ENCODE data around the gene CNGA2. TPM values are rescaled to one million over a fixed set of nuclear protein-coding genes. Genes with fewer than 3 reads are reported as not detected.

CNGA2 gene
- total RNA-seq, 1 donor from 2014 or later: not detected

DNA sequence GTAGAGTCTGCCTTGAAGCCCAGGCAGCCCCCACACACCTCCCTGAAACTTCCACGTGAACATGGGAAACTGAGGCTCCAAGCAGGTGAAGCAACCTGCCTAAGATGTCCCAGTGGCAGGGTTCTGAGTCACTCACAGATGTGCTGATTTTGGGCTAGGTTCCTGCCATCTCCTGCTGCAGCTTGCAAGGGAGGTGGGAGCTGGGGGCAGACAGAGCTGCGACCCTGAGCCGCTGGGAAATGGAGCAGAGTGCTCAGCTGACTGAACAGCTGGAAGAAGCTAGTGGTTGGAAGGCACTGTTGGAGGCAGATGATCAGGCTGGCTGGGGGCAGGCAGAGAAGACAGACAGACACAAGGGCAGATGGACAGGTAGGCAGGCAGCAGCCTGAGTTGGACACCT is 22.3 kb upstream of the CNGA2 start:
- DNase-seq: no peak

DNA sequence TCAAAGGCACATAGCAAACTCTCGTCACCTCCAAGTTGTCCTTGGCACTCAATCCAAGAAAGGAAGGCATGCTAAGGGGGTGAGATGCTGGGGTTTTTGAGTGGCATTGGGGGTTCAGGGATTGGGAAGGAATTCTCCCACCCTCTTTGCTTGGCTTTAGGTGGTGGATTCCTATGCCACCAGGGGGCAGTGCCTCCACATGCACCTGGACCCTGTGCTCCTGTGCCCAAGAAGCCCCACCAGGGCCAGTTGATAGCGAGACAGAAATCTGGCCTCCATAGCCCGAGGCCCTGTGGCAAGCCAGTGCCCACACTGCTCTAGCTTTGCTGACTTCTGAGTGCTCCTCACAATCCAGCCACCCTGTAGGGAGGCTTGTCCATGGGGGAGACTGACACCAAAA is 20.7 kb upstream of the CNGA2 start:
- DNase-seq: no peak

DNA sequence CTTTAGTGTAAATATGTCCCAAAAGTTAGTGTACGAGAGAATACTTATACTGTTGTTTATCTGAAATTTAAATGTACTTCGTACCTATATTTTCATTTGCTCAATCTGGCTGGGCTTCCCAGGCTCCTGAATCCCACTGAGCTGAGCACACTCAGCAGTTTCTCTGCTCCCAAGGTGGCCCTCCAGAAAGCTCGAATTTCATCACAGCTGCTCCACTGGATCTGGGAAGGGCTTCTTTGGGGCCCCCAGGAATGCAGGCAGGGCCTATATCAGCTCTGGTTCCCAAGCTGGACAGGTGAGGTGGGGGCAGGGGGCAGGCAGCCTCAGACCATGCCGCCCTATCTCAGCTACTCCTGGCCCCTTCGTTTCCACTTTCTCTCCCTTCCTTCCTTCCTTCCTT is 20.2 kb upstream of the CNGA2 start:
- DNase-seq: no peak

DNA sequence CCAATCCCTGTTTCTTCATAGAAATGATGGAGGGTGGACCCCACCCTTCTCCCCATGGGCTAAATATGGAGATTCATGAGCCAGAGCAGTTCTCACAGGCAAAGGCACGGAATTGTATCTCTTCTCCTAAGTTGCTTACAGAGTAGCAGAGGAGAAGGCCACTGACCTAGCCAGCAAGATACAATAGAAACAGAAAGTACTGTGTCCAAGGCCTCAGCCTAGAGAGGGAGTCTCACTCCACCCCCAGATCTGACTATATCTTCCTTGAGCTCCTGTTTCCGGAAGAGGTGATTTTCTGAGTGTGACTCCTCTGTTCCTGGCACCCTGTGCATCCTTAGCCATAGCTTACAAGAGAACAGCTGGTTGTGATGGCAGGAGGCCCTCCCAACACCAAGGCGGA is 18.8 kb upstream of the CNGA2 start, which contains the start of gene FATE1:
TSS of gene FATE1 (plus strand) at position 284 of the 400 bp plus-strand sequence. CDS start at position 369, 85 bp downstream.
- DNase-seq: no peak

DNA sequence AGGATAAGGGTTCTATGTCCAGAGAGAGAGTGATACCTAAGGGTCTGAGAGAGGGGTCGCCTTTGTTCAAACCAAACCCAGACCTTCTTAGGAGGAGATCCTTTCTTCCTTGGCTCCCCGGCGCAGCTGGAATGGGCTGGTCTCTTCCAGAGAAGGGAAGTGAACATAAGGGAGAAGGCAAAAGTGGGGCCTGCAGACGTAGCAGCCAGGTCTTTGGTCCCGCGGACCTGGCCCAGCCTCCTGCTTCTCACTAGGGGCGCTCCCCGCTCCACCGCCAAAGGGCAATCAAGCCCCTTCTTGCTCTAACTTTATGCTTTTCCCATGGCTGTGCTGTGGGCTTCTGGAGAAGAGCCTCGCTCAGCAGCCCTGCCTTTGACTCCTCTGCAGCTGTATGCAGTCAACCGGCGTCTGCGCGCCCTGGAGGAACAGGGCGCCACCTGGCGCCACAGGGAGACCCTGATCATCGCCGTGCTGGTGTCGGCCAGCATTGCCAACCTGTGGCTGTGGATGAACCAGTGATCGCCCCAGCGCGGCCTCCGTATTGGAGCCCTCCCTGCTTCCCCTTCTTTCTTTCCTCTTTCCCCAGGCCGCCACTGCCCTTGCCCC is 12.2 kb upstream of the CNGA2 start:
- DNase-seq: no peak

DNA sequence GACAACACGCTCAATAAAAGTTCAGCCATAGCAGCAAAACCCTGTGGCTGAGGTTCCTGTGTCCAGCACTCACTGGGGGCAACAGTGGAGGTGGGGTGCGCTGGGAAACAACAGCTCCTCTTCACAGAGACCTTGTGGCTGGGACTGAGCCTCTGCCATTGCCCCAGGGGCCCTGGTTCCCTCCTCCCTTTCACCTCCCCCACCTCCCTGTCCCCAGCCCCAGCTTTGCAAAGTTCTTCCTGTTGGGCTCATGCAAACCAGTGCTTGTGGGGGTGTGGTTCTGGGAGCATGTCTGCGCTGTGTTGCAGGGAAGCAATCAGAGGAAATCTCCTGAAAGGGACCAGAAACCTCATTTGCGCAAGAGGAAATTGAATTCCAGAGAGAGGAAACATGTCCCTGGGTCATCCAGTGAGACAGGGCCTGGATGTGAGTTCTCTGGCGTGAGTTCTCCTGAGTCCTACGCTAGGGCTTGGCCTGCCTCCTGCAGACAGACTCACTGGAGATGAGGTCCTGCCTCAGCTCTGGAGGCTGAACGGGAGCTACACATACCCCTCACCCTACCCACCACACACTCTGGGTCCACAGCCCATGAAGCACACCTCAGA is 11.3 kb upstream of the CNGA2 start:
- DNase-seq: no peak

DNA sequence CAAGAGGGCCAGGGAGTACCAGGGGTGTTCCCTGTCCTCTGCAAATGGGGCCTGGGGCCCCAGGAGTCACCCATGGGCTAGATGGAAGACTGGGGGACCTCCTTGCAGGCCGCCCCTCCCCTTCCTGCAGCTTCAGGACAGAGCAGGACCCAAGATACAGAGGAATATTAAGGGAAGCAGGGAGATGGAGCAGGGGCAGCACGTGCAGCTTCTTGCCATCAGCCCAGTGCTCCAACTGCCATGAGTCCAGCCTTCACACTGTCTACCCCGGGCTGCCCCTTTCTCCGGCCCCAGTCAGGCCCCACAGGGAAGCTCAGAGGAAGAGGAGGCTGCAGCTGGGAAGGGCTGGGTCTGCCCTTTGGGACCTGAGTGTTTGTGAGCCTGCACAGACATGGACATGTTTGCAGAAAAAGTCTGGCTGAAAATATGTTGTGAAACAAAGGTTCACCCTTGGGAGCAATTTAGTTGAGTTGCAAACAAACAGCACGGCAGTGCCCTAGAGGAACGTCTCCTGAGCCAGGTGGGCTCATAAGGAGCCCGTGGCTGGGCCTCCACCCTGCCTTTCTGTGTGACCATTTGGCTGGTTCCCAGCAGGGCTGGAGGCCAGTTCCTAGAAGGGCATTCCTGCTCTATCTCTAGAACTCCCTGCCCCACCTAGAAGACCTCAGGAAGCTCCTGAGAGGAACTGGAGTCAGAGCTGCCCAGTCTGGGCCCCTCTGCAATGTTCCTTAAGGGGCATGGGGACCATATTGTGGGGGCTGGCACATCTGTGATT is 9.8 kb upstream of the CNGA2 start:
- no peak for DNase-seq

DNA sequence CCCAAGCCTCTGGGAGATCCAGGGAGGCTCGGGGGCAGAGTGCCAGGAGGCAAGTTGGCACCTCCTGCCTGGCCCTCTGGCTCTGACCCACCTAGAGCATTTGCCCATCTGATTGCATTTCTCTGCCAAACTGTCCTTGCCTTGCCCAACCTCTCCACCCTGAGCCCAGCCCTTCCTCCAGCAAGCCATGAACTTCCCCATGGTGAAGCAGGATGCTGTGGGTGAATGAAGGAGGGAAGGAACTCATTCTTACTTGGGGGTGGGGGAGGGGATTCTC is 9.3 kb upstream of the CNGA2 start:
- no peak for DNase-seq

DNA sequence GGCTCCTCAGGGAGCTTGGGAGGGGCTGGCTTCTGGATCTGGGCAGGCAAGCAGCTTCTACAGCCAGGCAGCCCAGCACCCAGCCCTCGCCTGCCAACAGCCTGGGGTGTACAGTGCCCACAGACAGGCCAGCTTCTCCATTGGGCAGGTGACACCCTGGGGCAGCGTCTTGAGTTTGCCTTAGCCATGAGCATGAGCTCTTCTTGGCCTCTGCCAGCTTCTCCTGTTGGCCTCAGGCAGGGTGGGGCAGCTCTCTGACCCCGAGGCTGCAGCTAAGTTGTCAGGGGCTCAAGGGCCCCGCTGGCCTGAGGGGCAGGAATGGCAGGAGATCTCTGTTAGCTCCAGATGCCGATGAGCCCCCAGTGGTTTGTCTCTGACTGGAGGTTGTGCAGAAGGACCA is 7.8 kb upstream of the CNGA2 start:
- DNase-seq: no peak

DNA sequence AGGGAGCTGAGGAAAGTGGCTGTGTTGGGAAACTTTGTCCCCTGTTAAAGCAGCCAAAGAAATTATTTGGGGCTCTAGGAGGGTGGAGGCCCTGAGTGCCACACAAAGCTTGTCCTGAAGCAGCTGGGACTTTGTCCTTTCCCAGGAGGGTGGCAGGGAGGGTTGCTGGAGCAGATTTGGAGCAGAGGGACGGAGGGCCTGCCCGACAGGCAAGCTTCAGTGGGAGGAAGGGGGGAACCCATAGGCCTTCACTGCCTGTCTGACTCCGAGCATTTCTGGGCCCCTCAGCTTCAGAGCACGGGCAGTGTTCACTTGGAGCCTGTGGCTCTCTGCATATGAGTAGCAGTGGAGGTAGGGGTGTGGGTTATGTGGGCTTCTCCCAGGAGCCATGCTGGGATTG is 7.2 kb upstream of the CNGA2 start:
- no peak for DNase-seq

DNA sequence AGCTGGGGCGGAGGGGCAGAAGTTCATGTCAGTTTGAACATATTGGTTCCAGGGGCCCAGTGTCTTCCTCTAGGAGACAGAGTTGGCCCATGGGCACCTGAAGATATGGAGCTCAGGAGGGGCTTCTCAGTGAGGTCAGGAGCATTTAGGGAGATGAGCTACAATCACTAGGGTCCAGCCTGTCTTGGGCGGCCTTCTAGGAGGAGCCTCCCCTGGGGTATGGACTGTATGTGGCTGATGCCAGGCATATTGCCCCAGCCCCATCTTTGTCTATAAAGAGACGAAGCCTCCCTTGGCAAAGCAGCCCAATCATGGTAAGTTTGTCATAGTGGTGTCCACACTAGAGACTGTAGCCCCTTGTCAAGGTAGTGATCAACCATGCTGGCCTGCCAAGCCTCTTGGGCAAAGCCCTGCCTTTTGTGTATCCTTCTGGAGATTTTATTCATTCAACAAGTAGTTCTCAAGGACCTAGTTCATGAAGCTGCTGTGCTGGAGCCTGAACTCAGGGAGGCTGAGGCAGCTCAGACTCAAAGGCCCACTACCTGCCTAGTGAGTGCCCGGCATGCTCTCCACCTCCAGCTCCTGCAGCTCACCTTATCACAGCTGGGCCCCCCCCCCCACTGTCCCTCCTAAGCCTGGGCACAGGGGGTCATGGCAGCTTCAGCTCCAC is 5.4 kb upstream of the CNGA2 start:
- DNase-seq: no peak

DNA sequence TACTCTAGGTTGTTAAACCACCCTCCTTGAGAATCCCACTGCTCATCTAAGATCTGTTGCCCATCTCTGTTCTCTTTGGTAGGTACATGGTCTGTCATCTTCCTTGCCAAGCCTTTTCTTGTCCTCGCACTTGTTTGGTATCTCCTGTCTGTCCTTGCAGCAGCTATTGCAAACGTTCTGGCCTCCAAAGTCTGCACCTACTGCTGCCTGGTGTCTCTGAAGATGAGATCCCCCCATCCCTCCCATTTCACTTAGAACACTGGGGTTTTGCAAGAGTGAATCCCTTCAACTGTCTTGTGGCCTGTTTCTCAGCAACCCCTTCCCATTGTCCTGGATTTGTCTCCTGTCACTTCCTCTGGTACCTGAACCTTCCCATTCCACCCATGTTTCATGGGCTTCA is 673 bp downstream of the CNGA2 start:
- no peak for DNase-seq

DNA sequence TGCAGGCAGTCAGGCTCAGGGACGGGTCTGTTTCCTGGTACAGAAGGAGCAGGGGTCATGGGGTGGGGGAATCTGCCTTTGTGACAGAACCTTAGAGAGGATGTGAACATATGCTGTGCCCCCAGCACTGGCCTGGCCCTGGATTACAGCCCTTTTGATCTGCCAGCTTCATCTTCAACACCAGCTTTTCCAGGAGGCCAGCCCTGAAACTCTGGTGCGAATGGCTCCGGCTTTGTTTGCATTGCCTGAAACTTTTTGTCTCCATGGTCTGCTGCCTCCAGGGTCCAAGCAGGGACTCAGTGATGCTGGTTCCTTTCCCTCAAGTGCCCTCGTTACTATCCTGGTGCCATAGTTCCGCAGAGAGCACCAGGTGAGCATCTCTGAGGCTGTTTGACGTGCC is 2.1 kb downstream of the CNGA2 start:
- no peak for DNase-seq

DNA sequence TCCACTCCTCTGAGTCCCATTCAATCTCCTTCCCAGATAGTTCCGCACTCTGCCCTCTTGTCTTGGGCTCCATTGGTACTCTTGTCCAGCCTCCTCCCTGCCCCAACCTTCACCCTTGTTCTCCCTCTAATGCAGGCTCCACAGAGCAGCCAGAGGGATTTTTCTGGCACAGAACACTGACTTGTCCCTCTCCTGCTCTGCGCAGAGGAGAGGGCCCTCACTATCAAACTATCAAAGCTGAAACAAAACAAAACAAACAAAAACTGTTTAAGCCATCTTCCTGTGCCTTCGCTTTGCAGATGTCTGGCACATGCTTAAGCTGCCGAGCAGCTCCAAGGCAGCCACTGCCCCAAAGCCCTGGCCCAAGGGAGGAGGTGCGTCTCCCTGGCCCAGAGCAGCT is 2.9 kb downstream of the CNGA2 start:
- no peak for DNase-seq

DNA sequence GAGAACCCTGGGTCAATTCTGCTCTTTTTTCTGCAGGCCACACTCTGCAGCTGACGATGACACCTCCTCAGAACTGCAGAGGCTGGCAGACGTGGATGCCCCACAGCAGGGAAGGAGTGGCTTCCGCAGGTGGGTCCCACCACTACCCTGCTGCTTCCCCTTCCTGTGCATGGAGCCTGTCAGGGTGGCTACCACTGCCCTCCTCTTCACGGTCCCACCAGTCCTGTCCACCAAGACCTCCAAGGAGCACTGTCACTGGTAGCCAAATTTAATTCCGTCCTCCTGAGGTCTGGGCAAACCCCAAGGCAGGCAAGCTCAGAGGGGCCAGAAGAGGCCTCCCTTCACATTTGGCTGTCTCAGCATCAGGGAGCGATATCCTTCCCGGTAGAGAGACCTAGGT is 4.2 kb downstream of the CNGA2 start:
- no peak for DNase-seq

DNA sequence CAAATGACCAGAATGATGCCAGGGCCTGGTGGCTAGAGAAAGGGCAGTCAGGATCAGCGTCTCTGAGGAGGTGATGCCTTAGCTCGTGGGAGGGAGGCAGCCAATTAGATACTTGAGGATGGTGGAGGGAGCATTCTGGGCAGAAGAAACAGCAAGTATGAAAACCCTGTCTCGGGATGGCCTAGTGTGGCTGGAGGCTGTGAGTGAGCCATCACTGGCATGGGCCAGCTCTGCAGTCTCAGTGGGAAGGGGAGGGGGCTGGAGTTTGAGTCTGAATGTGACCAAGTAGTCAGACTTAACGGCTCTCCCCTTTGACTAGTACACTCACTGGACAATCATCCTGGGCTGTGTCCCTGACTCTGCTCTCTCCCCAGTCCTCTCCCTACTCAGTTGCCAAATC is 7.1 kb downstream of the CNGA2 start:
- no peak for DNase-seq

DNA sequence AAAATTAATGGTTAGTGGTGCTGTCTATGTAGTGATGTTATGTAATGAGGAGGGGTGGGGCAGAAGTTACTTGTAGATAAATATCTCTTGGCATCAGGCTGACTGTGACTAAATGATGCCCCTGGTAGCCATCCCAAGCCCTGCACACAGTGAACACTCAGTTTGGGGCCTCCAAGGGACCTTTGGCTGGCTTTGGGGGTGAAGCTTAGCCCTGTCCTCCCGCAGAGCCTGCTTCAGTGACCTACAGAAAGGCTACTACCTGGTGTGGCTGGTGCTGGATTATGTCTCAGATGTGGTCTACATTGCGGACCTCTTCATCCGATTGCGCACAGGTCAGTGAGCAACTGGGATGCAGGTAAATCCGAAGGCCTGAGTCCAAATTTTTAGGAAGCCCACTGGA is 7.8 kb downstream of the CNGA2 start:
- no peak for DNase-seq

DNA sequence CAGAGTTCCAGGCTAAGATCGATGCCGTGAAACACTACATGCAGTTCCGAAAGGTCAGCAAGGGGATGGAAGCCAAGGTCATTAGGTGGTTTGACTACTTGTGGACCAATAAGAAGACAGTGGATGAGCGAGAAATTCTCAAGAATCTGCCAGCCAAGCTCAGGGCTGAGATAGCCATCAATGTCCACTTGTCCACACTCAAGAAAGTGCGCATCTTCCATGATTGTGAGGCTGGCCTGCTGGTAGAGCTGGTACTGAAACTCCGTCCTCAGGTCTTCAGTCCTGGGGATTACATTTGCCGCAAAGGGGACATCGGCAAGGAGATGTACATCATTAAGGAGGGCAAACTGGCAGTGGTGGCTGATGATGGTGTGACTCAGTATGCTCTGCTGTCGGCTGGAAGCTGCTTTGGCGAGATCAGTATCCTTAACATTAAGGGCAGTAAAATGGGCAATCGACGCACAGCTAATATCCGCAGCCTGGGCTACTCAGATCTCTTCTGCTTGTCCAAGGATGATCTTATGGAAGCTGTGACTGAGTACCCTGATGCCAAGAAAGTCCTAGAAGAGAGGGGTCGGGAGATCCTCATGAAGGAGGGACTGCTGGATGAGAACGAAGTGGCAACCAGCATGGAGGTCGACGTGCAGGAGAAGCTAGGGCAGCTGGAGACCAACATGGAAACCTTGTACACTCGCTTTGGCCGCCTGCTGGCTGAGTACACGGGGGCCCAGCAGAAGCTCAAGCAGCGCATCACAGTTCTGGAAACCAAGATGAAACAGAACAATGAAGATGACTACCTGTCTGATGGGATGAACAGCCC is 9.3 kb downstream of the CNGA2 start:
- no peak for DNase-seq

DNA sequence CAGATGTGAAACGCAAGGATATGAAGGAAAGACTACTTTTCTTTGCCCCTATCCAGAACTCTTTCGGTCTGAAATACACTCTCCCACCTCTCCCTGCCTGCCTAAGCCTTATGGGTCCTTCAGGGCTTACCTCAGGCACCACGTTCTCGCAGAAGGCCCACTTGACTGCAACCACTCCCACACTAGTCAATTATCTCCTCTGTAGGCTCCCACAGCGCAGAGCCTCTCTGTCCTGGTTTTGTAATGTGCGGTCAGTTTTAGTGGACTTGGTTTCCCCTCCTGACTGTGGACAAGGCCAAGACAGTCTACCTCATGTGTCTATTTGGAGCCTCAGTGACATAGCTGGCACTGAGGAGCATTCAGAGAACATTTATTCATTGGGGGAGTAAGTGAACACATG is 11.1 kb downstream of the CNGA2 start:
- no peak for DNase-seq

DNA sequence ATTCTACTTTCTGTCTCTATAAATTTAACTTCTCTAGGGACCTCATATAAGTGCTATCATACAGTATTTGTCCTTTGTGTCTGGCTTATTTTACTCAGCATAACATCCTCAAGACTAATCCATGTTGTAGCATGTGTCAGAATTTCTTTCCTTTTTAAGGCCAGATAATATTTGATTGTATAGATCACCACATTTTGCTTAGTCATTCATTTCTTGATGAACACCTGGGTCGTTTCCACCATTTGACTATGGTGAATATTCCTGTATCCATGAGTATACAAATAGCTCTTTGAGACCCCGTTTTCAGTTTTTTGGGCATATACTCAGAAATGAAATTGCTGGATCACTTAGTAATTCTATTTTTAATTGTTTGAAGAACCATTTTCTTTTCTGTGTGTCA is 12.0 kb downstream of the CNGA2 start:
- DNase-seq: no peak

DNA sequence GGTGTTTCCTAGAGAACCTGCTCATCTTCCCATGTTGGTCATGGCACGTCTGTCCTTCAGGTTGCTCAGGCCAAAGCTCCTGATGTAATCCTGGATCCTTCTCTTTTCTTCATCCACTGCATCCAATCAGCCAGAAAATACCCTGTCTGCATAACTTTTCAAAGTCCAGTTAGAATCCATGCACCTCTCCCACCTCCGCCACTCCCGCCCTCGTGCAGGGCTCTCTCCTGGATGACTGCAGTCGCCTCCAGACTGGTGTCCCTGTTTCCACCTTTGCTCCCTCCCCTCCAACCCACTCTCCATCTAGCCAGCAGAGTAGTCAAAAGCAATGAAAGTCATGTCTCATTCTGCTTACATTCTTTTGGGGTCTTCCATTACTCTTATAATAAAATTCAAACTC is 16.0 kb downstream of the CNGA2 start:
- DNase-seq: no peak

DNA sequence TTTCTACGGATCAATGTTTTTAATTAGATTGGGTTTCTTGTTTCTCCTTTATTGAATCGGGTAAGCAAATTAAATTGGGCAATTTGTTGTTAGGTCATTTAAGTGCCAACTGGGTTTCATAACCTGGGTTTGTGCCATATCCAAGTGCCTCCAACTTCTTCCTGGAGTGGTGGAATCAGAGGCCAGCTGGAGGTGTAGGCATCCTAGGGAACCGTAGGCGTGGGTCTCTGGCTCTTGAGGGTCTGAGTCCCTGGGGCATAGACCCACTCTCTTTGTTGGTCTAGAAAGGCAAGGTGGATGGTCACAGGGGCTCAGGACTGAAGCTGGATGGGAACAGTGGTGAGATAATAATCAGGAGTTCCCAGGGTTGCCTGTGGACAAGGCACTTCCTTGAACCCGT is 18.3 kb downstream of the CNGA2 start:
- no peak for DNase-seq
